AG04450 (cell line): ENCODE data around the gene SBF1. TPM values are rescaled to one million over a fixed set of nuclear protein-coding genes. Genes with fewer than 3 reads are reported as not detected.

Source experiments
- CTCF ChIA-PET: fragments of 300-600, 350-600 bp; formaldehyde crosslinking; extraction: SDS; loops from one replicate; lab custom pipeline; 2022; ENCODE audit warnings: antibody characterized with exemption, inconsistent platforms; lab: Charles Lee
- POLR2A ChIA-PET: fragments of 350-600 bp; formaldehyde crosslinking; extraction: SDS; loops from one replicate; lab custom pipeline; 2021; ENCODE audit warnings: antibody characterized with exemption, inconsistent platforms; lab: Yijun Ruan, JAX
- DNase-seq: peaks from one replicate; pipeline ENCODE4 v3.0.0-alpha.2; 2011; ENCODE audit warnings: low read depth, low spot score
- H3K27ac ChIP-seq: one replicate; pipeline ENCODE4 v1.5.1; 2012; ENCODE audit warnings: low read depth, low read length, control low read depth
- H3K27me3 ChIP-seq: one replicate; pipeline ENCODE4 v1.6.0; 2012; ENCODE audit warnings: low read length; ENCODE audit not compliant: control insufficient read depth, insufficient read depth
- H3K4me3 ChIP-seq: 2 replicates; pipeline ENCODE4 v1.5.1; 2011; ENCODE audit warnings: mild to moderate bottlenecking, low read depth, low read length, control low read depth
- H3K9me3 ChIP-seq: 2 replicates; pipeline ENCODE4 v1.5.1; 2012; ENCODE audit warnings: low read length; ENCODE audit not compliant: control insufficient read depth, insufficient read depth
- polyA plus RNA-seq: library from polyadenylated mRNA; depleted of rRNA; stranded (reverse); fragments of >200 nt; gene quantifications from 2 replicates; pipeline ENCODE4 v1.2.3, GENCODE V29; 2011
- TF ChIP-seq, protein P1 (sequence below): IDR thresholded peaks from 2 replicates; pipeline ENCODE4 v1.5.1; 2011; ENCODE audit warnings: low read depth, low read length, control low read depth, inconsistent platforms

SBF1 gene
- polyA plus RNA-seq, 1 experiment, result 16.4 TPM

DNA sequence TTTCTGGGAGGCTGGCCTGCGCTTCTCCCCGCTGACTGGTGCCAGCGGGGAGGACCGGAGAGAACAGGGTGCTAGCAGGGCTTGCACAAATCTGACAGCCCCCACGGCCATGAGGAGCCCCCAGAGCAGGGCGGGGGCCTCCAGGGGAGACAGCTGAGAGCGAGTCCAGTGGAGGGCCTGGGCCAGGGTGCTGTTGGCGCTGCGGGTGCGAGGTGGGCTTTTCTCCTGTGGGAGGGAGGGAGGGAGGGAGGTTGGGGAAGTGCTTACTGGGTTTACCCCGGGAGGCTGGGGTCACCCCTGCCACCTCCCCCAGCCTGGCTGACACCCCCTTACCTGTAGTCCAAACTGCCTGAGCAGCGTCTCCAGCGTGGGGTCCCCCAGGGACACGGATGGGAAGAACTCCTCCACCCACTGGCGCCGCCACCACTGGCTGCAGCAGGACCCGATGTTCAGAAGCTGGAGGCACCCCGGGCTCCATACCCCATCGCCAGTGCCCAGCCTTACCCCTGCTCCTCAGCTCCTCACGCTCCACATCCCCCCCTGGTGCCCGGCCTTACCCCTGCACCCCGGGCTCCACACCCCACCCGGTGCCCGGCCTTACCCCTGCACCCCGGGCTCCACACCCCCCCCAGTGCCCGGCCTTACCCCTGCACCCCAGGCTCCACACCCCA is 28.8 kb upstream of the SBF1 start:
- TF ChIP-seq, protein P1, sequence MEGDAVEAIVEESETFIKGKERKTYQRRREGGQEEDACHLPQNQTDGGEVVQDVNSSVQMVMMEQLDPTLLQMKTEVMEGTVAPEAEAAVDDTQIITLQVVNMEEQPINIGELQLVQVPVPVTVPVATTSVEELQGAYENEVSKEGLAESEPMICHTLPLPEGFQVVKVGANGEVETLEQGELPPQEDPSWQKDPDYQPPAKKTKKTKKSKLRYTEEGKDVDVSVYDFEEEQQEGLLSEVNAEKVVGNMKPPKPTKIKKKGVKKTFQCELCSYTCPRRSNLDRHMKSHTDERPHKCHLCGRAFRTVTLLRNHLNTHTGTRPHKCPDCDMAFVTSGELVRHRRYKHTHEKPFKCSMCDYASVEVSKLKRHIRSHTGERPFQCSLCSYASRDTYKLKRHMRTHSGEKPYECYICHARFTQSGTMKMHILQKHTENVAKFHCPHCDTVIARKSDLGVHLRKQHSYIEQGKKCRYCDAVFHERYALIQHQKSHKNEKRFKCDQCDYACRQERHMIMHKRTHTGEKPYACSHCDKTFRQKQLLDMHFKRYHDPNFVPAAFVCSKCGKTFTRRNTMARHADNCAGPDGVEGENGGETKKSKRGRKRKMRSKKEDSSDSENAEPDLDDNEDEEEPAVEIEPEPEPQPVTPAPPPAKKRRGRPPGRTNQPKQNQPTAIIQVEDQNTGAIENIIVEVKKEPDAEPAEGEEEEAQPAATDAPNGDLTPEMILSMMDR, result no peak

DNA sequence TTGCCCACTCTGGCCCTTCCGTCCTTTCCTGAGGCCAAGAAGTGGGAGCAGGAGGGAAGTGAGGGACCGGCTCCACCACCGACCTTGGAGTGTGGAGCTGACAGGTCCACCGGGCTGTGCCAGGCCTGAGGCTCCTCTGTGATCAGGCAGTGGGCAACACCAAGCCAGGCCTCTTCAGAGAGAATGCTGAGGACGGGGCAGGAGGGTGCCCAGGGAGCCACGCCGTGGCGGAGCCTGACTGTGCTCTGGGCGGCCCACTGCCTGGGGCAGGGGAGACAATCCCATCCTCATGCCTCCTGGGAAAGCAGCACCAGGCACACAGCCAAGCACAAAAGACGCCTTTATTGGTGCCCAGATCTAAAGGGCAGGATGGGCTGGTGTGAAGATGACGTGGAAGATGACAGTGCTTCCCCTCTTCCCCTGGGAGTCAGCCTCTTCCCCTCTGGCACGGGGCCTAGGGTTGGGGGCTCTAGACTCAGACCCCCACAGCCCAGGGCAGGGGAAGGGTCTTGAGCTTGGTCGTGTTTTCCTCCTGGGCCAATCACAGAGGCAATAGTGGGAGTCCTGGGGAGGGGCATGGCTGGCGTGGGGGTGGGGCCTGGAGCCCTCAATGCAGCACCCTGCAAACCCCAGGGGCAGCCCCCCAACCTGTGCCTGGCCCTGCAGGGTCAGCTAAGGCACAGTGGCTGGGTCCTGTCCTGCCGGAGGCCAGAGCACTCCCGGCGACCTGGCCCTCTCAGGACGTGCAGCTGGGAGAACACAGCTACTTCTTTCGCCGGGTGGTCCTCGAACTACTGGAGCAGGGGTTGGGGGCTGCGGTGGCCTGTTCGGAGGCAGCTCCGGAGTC is 28.0 kb upstream of the SBF1 start:
- no peaks in the 10 kb centered on the region; the same call in 1 of the 2 replicates for H3K9me3 ChIP-seq
- no peaks in the 10 kb centered on the region for H3K27me3 ChIP-seq
- TF ChIP-seq, protein P1, result no peak
- H3K27ac ChIP-seq, result no peak overlapping the region
- no peak overlapping the region for H3K4me3 ChIP-seq
- no peak for DNase-seq
- ChIA-PET POLR2A (no interaction called here), CTCF (interaction anchor here (0.6 kb wide), 1 partner anchor 25 kb away, joined by 5 read pairs; no protein-coding TSS in a partner anchor)

More for the DNA sequence above, 28.8 kb upstream of the SBF1 start:
- no peaks in the 10 kb centered on the region for H3K27me3 ChIP-seq
- H3K4me3 ChIP-seq, result no peak overlapping the region
- H3K9me3 ChIP-seq, result no peaks in the 10 kb centered on the region; the same call in 1 of the 2 replicates
- DNase-seq, result no peak
- H3K27ac ChIP-seq, result no peak overlapping the region
- CTCF ChIA-PET, result interaction anchor here (0.6 kb wide), 1 partner anchor 24 kb away, joined by 5 read pairs; no protein-coding TSS in a partner anchor
- POLR2A ChIA-PET, result no interaction called here

DNA sequence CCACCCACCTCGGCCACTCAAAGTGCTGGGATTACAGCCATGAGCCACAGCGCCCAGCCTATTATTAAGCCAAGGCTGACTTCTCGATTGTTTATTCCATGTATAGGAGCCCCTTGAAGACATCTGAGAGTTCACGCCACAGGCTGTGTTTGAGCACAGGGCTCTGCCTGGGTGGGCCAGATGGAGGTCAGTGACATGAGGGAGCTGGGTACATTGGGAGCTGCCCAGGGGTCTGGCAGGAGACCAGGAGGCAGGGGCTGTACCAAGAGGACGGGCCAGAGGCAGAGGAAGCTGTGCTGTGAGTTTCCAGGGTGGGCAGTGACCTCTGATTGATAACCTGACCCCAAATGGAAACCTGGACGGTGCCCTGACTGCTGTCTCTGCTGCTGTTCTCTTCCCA is 27.3 kb upstream of the SBF1 start:
- ChIA-PET CTCF (no interaction called here), POLR2A (interaction anchor here (0.6 kb wide), 1 partner anchor 73 kb away, joined by 3 read pairs; no protein-coding TSS in a partner anchor)
- Histone ChIP-seq H3K9me3 (no peaks in the 10 kb centered on the region; the same call in 1 of the 2 replicates), H3K27ac (no peak overlapping the region), H3K4me3 (no peak overlapping the region), H3K27me3 (no peaks in the 10 kb centered on the region)
- DNase-seq, result no peak
- TF ChIP-seq, protein P1, result no peak

DNA sequence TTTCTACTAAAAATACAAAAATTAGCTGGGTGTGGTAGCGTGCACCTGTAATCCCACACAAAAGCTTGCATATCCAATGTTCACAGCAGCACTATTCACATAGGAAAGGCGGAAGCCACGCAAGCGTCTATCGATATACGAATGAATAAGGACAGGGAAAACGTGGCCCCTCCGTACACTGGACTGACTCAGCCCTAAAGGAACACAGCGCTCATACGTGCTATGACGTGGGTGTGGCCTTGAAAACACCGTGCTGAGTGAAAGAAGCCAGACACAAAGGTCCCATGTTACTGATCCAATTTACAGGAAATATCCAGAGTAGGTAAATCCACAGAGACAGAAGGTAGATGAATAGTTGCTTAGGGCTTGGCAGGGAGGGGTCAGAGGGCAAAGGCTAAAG is 25.6 kb upstream of the SBF1 start:
- no peak overlapping the region for H3K4me3 ChIP-seq
- no peak for DNase-seq
- no peaks in the 10 kb centered on the region for H3K27me3 ChIP-seq
- no peak overlapping the region for H3K27ac ChIP-seq
- H3K9me3 ChIP-seq, result no peaks in the 10 kb centered on the region
- ChIA-PET CTCF (no interaction called here), POLR2A (interaction anchor here (1.6 kb wide), 1 partner anchor 25 kb away, joined by 9 read pairs; the partner anchor contains the start of gene SCO2)
- TF ChIP-seq, protein P1, result no peak
